NOMO-1 treated with DMSO at 0.1 percent for 48 hours (cell line): ENCODE data around the gene RSPO1.
"Not testable (repeated sequence)": the region's sequence is repeated elsewhere in the genome, so short reads cannot be mapped to it uniquely, and the experiment has no call there.

Experiments used
- DNase-seq: peaks from one replicate; lab custom pipeline; 2025; ENCODE audit not compliant: unreplicated experiment; lab: John Stamatoyannopoulos, UW

The RSPO1 gene, protein sequence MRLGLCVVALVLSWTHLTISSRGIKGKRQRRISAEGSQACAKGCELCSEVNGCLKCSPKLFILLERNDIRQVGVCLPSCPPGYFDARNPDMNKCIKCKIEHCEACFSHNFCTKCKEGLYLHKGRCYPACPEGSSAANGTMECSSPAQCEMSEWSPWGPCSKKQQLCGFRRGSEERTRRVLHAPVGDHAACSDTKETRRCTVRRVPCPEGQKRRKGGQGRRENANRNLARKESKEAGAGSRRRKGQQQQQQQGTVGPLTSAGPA

GRCh38 chr1:37634244-37634991 is at the start of gene RSPO1:
Gene RSPO1, minus strand, starts transcription at chr1:37634892. Its CDS starts 5,231 bp downstream, at chr1:37629661.
- no peak for DNase-seq

DNA sequence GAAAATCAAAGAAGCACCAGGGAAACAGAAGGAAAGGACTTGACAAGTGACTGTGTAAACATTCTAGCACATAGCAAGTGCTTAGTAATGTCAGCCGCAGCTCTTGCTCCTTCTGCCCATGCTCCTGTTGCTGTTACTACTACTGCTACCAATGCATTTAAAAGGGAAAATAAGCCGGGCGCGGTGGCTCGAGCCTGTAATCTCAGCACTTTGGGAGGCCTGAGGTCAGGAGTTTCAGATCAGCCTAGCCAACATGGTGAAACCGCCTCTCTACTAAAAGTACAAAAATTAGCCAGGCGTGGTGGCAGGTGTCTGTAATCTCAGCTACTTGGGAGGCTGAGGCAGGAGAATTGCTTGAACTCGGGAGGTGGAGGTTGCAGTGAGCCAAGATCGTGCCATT is 49.5 kb upstream of the RSPO1 start:
- not testable (repeated sequence) for DNase-seq

DNA sequence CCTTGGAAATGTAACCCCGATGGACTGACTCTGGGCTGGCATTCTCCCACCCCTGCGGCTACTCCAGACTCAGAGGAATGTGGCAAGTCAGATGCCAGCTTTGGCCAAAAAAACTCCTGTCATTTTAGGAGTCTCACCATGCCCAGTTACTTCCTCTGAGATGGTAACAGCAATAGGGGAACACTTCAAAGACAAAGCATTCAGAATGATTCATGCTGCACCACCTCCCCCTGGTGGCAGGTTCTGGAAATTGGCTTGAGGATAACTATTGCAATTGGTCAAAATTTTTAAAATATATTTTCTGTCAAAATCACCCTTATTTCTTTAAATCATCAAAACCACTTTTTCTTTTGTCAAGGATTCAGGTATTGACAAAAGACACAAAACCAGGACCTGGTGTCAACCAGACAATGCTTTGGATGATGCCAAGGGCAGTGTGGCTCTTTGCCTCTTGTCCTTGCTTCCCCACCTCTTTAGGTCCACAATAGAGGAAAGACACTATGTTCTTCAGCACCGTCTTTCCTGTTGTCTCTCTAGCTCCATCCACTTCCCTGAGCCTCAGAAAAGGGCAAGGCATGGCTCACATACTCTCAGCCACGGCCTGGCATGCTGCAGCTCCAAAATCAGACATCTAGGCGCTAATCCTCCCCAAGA is 47.8 kb upstream of the RSPO1 start:
- DNase-seq, result peak; percentile 67

DNA sequence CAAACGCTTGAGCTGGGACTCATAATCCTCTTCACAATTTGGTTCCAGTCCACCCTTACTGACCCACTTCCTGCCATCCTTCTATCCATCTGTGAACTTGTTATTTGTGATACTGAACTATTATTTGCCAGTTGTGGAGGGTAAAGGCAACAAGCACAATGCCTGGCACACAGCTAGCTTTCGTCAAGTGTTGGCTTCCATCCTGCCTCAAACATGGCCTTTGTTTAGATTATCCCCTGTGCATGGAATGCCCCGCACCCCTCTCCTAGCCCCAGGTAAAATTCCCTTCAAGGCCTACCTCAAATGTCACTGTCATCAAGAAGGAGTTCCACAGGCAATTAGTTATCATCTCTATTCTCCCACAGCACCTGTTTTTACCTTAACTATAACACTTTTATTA is 46.2 kb upstream of the RSPO1 start:
- DNase-seq, result no peak

DNA sequence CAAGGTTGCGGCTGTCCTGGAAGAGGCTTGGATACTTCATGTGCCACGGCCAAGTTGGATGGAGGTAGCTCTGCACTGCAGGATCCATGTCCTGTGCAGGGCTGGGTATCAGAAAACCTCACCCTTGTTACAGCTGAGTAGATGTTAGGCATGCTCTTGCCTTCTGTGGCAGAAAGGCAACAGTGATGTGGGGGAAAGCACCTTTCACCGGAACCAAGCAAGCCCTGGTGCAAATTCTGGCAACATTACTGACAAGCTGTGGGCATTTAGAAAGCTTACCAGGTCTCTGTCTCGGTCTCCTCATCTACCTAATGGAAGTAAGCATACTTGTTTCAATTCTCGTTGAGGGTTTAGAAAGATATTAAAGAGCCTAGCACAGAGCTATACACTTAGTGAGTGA is 43.1 kb upstream of the RSPO1 start:
- DNase-seq, result no peak

- DNase-seq, result peak; percentile 0
Observed at GRCh38 chr1:37677143-37677439, 42.4 kb upstream of the RSPO1 start.

DNA sequence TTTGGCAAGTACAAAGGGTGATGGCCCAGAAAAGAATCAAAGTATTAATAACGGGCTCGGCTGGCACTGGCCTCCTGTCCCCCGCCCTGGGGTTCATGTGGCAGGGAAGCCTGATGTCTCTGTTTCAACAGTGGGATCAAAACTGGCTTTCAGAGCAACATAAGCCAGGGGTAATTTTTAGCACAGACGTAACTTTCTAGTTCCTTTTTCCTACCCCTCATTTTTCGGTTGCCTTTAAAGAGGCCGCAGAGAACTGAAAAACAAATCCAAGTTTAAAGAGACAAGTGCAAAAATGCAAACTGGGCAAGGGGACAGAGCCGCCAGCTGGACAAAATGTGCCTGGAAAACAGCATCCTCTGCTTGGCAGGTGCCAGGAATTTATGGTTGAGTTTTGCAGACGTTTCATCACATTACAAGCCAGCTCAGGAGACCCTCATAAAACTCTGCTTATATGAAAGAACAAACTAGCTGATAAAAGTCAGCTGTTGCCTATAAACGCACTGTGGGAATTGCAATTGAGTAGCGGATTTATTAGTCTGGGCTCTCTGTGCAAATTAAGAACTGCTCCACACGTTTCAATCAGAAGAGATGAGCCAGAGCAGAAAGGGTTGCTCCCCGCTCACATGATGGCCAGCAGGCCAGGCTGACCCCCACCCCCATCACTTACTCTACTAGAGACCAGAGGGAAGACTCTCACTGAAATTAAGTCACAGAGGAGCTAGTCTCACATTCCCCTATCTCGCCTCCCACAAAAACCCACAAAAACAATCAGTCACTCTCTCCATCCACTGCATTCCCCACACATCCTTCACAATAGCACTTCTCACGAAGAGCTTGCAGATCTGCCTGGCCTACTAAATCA is 41.8 kb upstream of the RSPO1 start:
- DNase-seq, result peak; percentile 73

- DNase-seq, result no peak
Observed at GRCh38 chr1:37673920-37674319, 39.2 kb upstream of the RSPO1 start.

- DNase-seq, result no peak
Observed at GRCh38 chr1:37672136-37672870, 37.6 kb upstream of the RSPO1 start.

- DNase-seq, result no peak
Observed at GRCh38 chr1:37671261-37671660, 36.6 kb upstream of the RSPO1 start.

DNA sequence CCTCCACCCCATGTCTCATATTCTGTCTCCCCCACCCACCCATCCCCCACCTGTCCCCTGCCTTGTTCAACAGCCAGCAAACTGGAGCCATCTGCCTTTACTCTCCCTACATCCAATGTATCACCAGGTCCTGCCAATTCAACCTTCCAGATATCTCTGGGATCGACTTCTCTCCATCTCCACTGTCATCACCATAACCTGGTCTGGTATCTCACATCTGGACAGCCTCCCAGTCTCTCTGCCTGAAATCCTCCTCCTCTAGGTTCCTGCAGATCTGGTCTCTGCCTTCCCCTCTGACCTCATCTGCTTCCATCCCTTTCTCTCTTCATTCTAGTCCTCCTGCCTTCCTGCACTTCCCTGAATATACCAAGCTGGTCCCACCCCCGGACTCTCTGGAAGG is 35.4 kb upstream of the RSPO1 start:
- no peak for DNase-seq

GRCh38 chr1:37667023-37667671 is 32.5 kb upstream of the RSPO1 start:
- DNase-seq, result no peak

DNA sequence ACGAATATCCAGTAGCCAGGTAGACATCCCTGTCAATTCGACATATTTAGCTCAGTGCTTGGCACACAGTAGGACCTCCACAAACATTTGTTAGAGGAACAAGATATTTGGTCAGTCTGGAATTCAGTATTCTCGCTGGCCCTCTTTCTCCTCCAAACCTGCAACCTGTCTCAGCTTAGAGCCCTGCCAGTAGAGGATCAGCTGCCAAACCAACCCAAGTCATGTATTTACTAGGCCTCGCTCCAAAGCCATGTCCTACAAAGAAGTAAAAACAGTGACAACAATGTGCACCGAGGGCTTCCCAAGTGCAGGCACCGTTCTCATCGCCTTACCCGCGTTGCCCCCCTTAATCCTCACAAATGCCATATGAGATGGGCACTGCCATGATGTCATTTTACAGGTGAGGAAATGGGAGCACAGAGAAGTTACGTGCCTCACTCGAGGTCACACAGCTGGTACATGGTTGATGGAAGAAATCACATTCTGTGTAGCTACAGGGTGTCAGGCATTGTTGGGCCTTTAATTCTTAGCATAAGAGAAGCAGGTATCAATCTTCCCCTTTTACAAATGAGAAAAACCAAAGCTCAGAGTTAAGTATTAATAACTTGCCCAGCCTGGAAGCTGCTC is 31.7 kb upstream of the RSPO1 start:
- DNase-seq, result no peak

DNA sequence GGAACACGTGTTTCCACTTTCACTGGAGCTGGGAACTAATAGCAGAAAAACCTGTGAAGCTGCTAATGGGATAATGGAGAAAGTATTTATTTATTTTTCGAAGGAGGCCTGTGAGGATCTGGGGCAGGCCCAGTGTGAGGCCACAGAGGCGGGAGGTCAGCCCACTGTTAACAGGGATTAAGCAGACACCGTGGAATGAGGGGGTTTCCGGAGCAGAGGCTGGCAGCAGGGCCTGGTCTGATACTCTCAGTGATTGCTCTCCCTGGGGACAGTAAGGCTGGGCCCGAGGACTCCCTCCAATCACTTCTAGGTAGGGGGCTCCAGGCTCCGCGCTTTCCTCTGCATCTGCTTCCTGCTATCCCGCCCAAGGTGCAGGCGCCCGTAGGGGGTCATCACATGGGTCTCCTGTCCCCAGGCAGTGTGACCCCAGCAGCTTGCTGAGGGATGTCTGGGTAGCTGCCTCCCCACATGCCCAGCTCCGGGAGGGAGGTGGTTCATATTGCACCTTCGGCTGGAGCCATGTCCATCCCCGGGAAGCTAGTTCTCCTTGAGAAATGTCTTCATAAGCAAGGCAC is 28.8 kb upstream of the RSPO1 start:
- no peak for DNase-seq

GRCh38 chr1:37662031-37662755 is 27.5 kb upstream of the RSPO1 start:
- DNase-seq, result no peak

- no peak for DNase-seq
Observed at GRCh38 chr1:37661401-37661800, 26.7 kb upstream of the RSPO1 start.

DNA sequence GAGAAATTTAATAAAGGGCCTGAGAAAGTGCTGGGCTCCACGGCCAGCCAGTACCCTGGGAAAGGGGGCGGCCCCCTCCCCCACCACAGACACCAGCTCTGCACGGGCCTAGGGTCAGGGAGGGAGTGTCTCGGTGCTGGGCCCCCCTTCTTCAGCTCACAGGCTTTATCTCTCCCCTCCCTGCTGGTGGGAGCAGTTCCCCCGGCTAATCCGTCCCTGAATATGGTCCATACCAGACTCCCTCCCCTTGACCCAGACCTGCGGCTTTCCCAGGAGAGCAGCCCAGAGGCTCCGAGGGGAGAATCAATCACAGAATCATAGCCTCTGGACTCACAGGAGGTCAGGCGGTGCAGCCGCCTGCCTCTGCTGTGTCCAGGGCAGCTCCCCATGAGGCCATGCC is 26.0 kb upstream of the RSPO1 start:
- DNase-seq, result no peak

DNA sequence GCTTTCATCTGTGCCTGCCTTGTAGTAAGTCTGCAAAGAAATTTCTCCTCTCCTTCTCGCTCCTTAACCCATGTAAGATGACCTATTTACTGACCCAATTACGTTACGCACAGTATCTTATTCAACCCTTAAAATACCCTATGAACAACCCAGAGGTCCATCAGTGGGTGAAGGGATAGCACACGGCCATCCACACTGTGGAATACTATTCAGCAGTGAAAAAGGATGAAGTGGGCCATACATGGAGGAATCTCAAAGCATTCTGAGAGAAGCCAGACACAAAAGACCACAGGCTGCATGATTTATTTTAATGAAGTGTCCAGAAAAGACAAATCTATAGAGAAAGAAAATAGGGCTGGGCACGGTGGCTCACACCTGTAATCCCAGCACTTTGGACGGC is 23.8 kb upstream of the RSPO1 start:
- no peak for DNase-seq
